GM19043 (cell line): ENCODE results near the gene MUC20.
"Not testable (repeated sequence)": the region's sequence is repeated elsewhere in the genome, so short reads cannot be mapped to it uniquely, and the experiment has no call there.

Source experiments
- ATAC-seq: cut with Tn5 transposase; IDR thresholded peaks from one replicate; pipeline ENCODE4 v1.9.1; 2021; ENCODE audit warnings: low read depth; ENCODE audit not compliant: unreplicated experiment

The MUC20 gene

GRCh38 chr3:195708626-195709481 is 11.9 kb upstream of the MUC20 start:
- ATAC-seq: no peak

DNA sequence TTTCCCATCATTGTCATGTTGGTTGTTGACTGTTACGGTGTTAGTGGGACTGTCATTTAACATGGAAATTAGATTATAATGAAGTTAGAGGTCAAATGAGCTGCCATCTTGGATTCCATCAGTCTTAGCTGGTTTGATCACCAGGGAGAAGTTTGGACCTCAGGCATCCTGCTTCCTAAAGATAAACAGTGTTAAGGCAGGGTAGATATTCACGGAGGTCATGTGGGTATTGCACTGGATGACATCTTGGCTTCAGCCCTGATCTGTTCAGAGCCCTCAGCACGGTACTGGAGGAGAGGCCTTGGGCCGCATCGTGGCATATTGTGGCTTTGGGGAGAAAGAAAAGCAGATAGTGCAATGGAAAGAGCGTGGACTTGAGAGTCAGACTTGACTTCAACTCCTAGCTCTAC is 11.1 kb upstream of the MUC20 start:
- no peak for ATAC-seq

- ATAC-seq: not testable (repeated sequence)
These were observed 10.5 kb upstream of the MUC20 start for GRCh38 chr3:195710126-195710905.

- not testable (repeated sequence) for ATAC-seq
These were observed 9.5 kb upstream of the MUC20 start for GRCh38 chr3:195711091-195711812.

DNA sequence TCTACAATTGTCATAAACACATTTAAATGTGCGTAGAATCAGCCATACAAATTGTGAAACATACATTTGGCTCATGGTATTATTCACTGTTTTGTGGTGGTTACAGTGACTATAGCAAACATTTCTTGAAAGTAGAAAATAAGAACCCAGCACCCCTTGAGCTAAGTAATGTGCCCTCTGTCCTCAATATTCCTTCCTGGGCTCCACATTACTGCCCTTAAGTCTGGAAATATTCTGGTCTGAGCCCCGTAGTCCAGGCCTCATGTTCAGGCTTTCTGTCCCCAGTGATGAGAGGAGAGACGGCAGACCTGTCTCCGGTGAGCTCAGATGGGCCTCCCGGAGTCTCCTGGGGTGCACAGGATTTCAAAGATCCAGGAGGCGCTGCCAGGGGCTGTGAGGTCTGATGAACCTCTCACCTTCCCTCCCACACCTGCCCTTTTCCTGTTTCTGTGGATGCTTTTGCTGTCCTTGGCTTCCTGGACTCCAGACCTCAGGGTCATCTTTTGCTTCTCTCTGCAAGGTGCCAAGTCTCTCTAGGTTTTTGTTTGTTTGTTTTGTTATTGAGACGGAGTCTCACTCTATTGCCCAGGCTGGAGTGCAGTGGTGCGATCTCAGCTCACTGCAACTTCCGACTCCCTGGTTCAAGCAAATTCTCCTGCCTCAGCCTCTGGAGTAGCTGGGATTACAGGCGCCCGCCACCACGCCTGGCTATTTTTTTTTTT is 8.8 kb upstream of the MUC20 start:
- no peak for ATAC-seq

DNA sequence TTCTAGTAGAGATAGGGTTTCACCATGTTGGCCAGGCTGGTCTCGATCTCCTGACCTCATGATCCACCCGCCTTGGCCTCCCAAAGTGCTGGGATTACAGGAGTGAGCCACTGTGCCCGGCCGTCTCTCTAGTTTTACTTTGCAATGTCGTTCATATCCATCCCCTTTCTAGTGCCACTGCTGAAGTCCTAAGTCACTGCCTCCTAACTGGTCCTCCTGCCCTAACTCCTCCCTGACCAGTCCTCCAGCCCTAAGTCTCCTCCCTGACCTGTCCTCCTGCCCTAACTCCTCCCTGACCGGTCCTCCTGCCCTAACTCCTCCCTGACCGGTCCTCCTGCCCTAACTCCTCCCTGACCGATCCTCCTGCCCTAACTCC is 8.3 kb upstream of the MUC20 start:
- ATAC-seq: not testable (repeated sequence)

DNA sequence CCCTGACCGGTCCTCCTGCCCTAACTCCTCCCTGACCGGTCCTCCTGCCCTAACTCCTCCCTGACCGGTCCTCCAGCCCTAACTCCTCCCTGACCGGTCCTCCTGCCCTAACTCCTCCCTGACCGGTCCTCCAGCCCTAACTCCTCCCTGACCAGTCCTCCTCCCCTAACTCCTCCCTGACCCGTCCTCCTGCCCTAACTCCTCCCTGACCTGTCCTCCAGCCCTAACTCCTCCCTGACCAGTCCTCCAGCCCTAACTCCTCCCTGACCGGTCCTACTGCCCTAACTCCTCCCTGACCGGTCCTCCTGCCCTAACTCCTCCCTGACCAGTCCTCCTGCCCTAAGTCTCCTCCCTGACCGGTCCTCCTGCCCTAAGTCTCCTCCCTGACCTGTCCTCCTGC is 7.6 kb upstream of the MUC20 start:
- not testable (repeated sequence) for ATAC-seq

GRCh38 chr3:195714380-195715011 is 6.3 kb upstream of the MUC20 start:
- no peak for ATAC-seq

GRCh38 chr3:195715134-195715533 is 5.6 kb upstream of the MUC20 start:
- ATAC-seq: no peak

GRCh38 chr3:195715583-195716266 is 5.1 kb upstream of the MUC20 start:
- no peak for ATAC-seq

GRCh38 chr3:195717416-195717815 is 3.4 kb upstream of the MUC20 start:
- no peak for ATAC-seq

DNA sequence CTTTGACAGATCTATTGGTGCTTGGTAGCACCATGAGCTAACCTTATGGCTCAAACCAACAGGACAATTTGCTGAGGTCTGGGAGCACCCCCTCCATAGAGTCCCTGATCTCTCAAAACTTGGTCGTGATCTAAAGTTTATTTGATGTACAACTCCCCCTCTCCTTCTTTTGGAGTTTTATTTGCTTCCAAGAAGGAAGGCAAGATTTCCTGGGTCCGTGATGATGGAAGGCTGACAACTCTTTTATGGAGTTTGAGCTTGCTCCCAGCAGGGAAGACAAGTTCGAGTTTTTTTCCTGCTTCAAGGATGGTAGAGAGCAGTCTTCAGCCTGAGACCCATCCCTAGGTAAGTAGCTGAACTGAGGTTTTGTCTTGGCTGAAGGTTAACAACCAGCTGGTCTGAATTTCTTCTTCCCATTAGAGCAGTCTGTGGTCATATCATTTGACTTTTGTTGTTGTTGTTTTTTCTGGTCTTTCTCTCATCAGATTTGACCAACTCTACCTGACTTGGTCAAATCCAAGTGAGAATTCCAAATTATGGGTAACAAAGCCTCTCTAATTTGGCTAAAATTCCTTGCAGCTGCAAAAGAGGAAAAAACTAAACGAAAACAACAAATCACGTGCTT is 2.8 kb upstream of the MUC20 start:
- no peak for ATAC-seq

DNA sequence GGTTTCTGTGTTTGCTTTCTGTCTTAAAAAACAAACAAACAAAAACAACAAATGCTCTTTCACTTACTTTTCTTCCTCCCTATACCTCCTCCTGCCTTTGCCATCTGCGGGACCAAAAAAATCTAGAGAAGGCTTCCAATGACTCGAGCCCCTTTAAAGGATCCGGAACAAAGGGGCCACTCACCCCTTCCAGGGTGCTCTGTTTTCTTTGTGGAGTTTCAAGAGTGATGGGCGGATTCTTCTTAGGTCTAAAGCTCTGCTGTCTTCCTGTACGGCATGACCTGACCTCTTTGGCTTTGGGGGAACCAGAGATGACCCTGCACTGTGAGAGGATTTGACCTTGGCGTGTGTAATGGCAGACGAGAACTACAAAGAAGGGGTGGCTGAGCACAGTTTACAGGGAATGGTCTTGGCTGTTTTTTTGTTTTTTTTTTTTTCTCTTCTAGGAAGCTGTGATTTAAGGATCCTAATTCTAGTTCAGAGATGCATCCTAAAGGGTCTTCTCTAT is 2.2 kb upstream of the MUC20 start:
- no peak for ATAC-seq

- ATAC-seq: not testable (repeated sequence)
These were observed 1.1 kb upstream of the MUC20 start for GRCh38 chr3:195719514-195720254.

DNA sequence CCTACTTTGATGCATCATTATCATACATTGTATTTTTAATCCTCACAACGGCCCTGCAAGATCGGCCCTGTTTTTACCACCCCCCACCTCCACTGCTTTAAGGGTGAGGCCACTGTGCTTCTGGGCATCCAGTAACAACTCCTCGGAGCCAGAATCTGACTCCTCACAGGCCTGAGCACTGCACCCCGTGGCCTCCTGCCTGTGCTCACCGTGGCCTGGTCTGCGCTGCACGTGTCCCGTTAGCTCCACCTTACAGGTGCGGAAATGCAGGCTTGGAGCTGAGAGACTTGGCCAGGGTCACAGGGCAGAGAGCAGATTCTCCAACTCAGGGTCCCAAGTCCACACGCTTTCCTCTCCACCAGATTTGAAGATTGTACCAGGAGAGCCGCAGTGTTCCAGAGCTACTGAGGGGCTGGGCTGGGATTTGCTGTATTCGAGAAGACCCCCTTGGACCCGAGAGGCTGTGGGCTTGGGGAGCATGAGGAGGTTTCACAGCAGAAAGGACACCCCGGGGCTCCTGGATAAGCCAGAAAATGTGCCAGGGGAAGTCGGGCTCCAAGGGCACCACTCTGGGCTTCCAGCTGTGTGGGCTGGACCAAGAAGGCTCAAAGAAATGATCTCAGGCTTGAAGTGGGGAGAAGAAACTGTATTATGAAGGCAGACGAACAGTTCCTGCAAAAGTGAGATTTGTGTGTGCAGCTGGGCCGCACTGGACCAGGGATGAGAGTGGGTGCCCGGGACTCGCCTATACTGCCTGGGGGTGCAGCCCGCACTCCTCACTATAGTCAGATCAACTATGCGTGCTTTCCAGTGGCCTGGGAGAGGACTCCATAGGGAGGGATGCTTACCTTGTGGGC is 1.6 kb downstream of the MUC20 start:
- ATAC-seq: not testable (repeated sequence)

- ATAC-seq: not testable (repeated sequence)
These were observed 2.2 kb downstream of the MUC20 start for GRCh38 chr3:195722996-195723345.

GRCh38 chr3:195724363-195724762 is 3.6 kb downstream of the MUC20 start:
- ATAC-seq: not testable (repeated sequence)
